Measurements from ENCODE around the gene GRID1. TPM values are rescaled to one million over a fixed set of nuclear protein-coding genes. Genes with fewer than 3 reads are reported as not detected.

The GRID1 gene
- total RNA-seq, 4 donors from 2014 or later, result 0.88 to 7.3 (median 4.1) TPM

DNA sequence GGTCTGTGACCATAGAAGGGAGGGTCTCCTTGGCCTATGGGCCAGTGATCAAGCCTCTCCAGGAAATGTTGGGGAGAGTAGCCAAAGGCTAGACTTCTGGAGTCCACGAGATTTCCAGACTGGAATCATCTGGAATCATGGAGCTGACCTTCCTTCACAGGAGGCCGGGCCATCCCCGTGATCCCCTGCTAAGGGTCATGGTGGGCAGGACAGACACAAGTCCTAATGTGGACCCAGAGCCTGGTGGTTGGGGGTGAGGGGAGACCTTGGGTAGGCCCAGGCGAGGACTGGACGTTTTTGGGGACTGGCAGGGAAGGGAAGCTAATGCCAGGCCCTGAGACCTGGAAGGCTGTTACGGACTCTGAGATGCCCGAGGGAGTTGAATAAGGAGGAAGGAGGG lies 9.8 kb upstream of the GRID1 start:
- no peak overlapping the region for H3K27ac ChIP-seq
- DNase-seq, result no peak
- no peaks in the 10 kb centered on the region for H3K27me3 ChIP-seq

DNA sequence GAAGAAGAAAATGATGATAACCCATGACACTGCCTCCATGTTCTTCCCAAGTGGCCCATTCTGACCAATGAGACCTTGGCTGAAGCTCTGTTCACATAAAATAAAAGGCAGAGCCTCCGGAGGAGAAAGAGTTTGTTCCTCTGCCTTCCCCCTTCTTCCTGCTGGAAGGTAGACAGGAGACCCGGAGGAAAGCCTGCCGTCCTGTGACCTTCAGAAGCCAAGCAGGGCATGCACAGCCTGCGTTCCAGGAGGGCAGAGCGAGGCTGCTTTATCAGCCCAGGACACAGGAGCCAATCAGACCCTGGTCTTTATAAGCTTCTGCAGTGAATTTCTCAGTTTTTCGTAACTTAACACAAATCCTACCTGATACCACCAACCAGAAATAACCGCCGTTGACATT lies 8.6 kb upstream of the GRID1 start:
- H3K4me3 ChIP-seq, result no peak overlapping the region
- H3K9me3 ChIP-seq, result no peaks in the 10 kb centered on the region
- no peak for TF ChIP-seq POLR2A (IDR thresholded peaks at IDR 0.05)
- TF ChIP-seq, protein P1, sequence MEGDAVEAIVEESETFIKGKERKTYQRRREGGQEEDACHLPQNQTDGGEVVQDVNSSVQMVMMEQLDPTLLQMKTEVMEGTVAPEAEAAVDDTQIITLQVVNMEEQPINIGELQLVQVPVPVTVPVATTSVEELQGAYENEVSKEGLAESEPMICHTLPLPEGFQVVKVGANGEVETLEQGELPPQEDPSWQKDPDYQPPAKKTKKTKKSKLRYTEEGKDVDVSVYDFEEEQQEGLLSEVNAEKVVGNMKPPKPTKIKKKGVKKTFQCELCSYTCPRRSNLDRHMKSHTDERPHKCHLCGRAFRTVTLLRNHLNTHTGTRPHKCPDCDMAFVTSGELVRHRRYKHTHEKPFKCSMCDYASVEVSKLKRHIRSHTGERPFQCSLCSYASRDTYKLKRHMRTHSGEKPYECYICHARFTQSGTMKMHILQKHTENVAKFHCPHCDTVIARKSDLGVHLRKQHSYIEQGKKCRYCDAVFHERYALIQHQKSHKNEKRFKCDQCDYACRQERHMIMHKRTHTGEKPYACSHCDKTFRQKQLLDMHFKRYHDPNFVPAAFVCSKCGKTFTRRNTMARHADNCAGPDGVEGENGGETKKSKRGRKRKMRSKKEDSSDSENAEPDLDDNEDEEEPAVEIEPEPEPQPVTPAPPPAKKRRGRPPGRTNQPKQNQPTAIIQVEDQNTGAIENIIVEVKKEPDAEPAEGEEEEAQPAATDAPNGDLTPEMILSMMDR (IDR thresholded peaks at IDR 0.05), result no peak
- H3K36me3 ChIP-seq, result no peaks in the 10 kb centered on the region
- H3K4me1 ChIP-seq, result peaks cover 0 to 3% of the 10 kb centered on the region in 2 donors
- intact Hi-C loops (cut with DNase I; ENCODE audit: low total_unique reads), result no loop called here
- no peak overlapping the region for H3K27ac ChIP-seq
- DNase-seq, result no peak
- no peaks in the 10 kb centered on the region for H3K27me3 ChIP-seq

More for the DNA sequence above, 9.8 kb upstream of the GRID1 start:
- Histone ChIP-seq H3K4me1 (peaks cover 0 to 3% of the 10 kb centered on the region in 2 donors), H3K9me3 (no peaks in the 10 kb centered on the region), H3K36me3 (no peaks in the 10 kb centered on the region), H3K4me3 (no peak overlapping the region)
- TF ChIP-seq POLR2A (IDR thresholded peaks at IDR 0.05), result no peak
- TF ChIP-seq, protein P1 (IDR thresholded peaks at IDR 0.05), result no peak
- intact Hi-C loops (cut with DNase I; ENCODE audit: low total_unique reads), result no loop called here

DNA sequence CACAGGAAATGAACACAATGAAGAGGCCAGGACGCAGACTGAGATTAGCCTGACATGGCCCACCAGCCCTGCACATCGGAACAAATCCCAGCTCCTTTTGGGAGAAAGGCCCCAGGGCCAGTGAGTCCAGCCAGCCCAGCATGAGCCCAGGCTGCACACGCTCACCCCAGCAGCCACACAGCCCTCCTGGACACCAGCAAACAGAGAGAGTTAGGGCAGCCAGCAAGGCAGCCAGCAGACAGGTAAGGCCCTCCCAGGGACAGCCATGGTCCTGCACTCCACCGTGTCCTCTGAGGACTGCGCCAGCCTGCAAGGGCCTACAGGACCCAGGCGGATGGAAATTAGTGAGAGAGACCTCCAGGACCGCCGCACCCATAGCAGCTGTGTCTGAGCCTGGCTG lies 8.1 kb upstream of the GRID1 start:
- Histone ChIP-seq H3K9me3 (no peaks in the 10 kb centered on the region), H3K36me3 (no peaks in the 10 kb centered on the region), H3K27me3 (no peaks in the 10 kb centered on the region), H3K4me3 (no peak overlapping the region), H3K4me1 (peaks cover 0 to 3% of the 10 kb centered on the region in 2 donors), H3K27ac (no peak overlapping the region)
- DNase-seq, result peak in 1 of 2 donors; percentile 5
- TF ChIP-seq POLR2A (IDR thresholded peaks at IDR 0.05), result no peak
- TF ChIP-seq, protein P1 (IDR thresholded peaks at IDR 0.05), result no peak
- intact Hi-C loops (cut with DNase I; ENCODE audit: low total_unique reads), result no loop called here

DNA sequence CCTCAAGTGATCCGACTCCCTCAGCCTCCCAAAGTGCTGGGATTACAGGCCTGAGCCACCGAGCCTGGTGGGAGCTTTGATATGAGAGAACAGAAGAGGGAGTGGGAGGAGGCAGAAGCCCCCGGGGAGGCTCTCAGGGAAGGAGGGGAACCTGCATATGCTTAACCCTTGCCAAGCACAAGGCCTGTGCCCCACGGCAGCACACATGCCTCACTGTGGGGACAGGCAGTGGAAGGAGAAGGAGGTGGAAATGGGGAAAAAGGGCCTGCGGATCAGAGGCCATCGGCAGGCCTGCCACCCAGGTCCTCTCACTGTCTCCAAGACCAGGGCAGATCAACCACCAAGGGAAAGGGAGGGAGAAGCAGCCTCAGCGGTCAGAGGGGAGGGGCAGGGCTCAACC lies 7.2 kb upstream of the GRID1 start:
- no peak overlapping the region for H3K27ac ChIP-seq
- DNase-seq, result peak in 1 of 2 donors; percentile 5
- no peak overlapping the region for H3K4me3 ChIP-seq
- intact Hi-C loops (cut with DNase I; ENCODE audit: low total_unique reads), result no loop called here
- H3K36me3 ChIP-seq, result no peaks in the 10 kb centered on the region
- no peaks in the 10 kb centered on the region for H3K9me3 ChIP-seq
- peaks cover 0 to 3% of the 10 kb centered on the region in 2 donors for H3K4me1 ChIP-seq
- TF ChIP-seq POLR2A (IDR thresholded peaks at IDR 0.05), result no peak
- TF ChIP-seq, protein P1 (IDR thresholded peaks at IDR 0.05), result no peak
- H3K27me3 ChIP-seq, result no peaks in the 10 kb centered on the region

DNA sequence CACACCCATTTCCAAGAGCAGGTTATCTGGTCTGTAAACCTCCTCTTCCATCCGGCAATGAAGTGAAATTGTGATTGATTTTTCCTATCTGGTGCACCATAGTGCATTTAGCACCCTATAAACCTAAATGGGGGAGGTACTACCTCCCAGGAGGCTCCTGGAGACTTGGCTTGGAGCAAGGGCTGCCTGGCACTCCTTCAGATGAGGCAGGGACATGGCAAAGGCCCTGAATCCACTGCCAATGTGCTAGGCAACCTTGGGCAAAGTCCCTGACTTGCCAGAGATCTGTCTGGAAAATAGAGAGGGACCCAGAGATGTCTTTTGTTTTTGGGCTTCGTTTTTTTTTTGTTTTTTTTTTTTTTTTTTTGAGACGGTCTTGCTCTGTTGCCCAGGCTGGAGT lies 6.7 kb upstream of the GRID1 start:
- no peak overlapping the region for H3K4me3 ChIP-seq
- TF ChIP-seq, protein P1 (IDR thresholded peaks at IDR 0.05), result no peak
- H3K27ac ChIP-seq, result no peak overlapping the region
- H3K36me3 ChIP-seq, result no peaks in the 10 kb centered on the region
- no peaks in the 10 kb centered on the region for H3K9me3 ChIP-seq
- H3K27me3 ChIP-seq, result no peaks in the 10 kb centered on the region
- intact Hi-C loops (cut with DNase I; ENCODE audit: low total_unique reads), result no loop called here
- peak in 1 of 2 donors; percentile 6 for DNase-seq
- peaks cover 0 to 3% of the 10 kb centered on the region in 2 donors for H3K4me1 ChIP-seq
